Lower lobe of right lung (tissue), 2 donors: ENCODE data around the gene COQ3. TPM values are rescaled to one million over a fixed set of nuclear protein-coding genes. Genes with fewer than 3 reads are reported as not detected.

Experiments used
- ATAC-seq, 2 donors: fragments of 200-7000 bp; cut with Tn5 transposase; one replicate each; pipeline ENCODE4 v1.9.1; 2020 to 2022; ENCODE audit warnings: mild to moderate bottlenecking in 2 of 2, moderate library complexity in 2 of 2
- DNase-seq: peaks from one replicate; pipeline ENCODE4 v3.0.0-alpha.2; 2020
- H3K27ac ChIP-seq: fragments of 200-600 bp; one replicate; pipeline ENCODE4 v1.8.0; 2022
- H3K27me3 ChIP-seq: fragments of 200-600 bp; one replicate; pipeline ENCODE4 v1.8.0; 2022; ENCODE audit warnings: low read depth
- H3K36me3 ChIP-seq: fragments of 200-600 bp; one replicate; pipeline ENCODE4 v1.8.0; 2022; ENCODE audit warnings: mild to moderate bottlenecking
- H3K4me1 ChIP-seq: fragments of 200-600 bp; one replicate; pipeline ENCODE4 v1.8.0; 2022
- H3K4me3 ChIP-seq: fragments of 200-600 bp; one replicate; pipeline ENCODE4 v1.8.0; 2022; ENCODE audit warnings: mild to moderate bottlenecking
- H3K9me3 ChIP-seq: fragments of 200-600 bp; one replicate; pipeline ENCODE4 v1.8.0; 2022
- intact Hi-C: fragments of 100-400 bp; cut with DNase I; formaldehyde crosslinking; loops from one replicate; pipeline ENCODE4 v1.11.0; 2022
- total RNA-seq: library from RNA; stranded (reverse); fragmentation: NEBNext Ultra II Directional; extraction: Animal tissue kit (Norgen Biotek cat#: 25700); gene quantifications from one replicate; pipeline ENCODE4 v1.2.1, GENCODE V29; 2021
- TF ChIP-seq, protein P1 (sequence below): fragments of 200-600 bp; IDR thresholded peaks from one replicate; pipeline ENCODE4 v1.8.0; 2022; ENCODE audit warnings: antibody characterized with exemption, mild to moderate bottlenecking
- donor health status: DM: no; HTN: yes; CAD: no; lungs with severe emphysema.

Gene COQ3
- total RNA-seq, 1 donor from 2014 or later: 2.2 TPM

GRCh38 chr6:99330159-99330558 lies 63.8 kb downstream of the COQ3 start:
- Histone ChIP-seq H3K27me3 (no peaks in the 10 kb centered on the region), H3K9me3 (no peaks in the 10 kb centered on the region), H3K27ac (no peak overlapping the region), H3K4me3 (no peak overlapping the region), H3K4me1 (no peaks in the 10 kb centered on the region), H3K36me3 (no peaks in the 10 kb centered on the region)
- ATAC-seq (peak; percentile 78 to 81), DNase-seq (no peak)
- TF ChIP-seq, protein P1, sequence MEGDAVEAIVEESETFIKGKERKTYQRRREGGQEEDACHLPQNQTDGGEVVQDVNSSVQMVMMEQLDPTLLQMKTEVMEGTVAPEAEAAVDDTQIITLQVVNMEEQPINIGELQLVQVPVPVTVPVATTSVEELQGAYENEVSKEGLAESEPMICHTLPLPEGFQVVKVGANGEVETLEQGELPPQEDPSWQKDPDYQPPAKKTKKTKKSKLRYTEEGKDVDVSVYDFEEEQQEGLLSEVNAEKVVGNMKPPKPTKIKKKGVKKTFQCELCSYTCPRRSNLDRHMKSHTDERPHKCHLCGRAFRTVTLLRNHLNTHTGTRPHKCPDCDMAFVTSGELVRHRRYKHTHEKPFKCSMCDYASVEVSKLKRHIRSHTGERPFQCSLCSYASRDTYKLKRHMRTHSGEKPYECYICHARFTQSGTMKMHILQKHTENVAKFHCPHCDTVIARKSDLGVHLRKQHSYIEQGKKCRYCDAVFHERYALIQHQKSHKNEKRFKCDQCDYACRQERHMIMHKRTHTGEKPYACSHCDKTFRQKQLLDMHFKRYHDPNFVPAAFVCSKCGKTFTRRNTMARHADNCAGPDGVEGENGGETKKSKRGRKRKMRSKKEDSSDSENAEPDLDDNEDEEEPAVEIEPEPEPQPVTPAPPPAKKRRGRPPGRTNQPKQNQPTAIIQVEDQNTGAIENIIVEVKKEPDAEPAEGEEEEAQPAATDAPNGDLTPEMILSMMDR: peak; percentile 73
- intact Hi-C loops: no loop called here

- TF ChIP-seq, protein P1: no peak
- Histone ChIP-seq H3K27me3 (no peaks in the 10 kb centered on the region), H3K4me1 (no peaks in the 10 kb centered on the region), H3K27ac (no peak overlapping the region), H3K9me3 (no peaks in the 10 kb centered on the region), H3K4me3 (no peak overlapping the region), H3K36me3 (no peaks in the 10 kb centered on the region)
- DNase-seq: no peak
- intact Hi-C loops: no loop called here
- no peak for ATAC-seq
These were observed 69.0 kb downstream of the COQ3 start for GRCh38 chr6:99324996-99325395.

Other genes starting within 250 kb of the COQ3 start
- gene FAXC, start 44.5 kb downstream of the COQ3 start, total RNA-seq: 4.3 TPM
- 109 TPM for gene PNISR, start 31.1 kb upstream of the COQ3 start, total RNA-seq
- 11.1 TPM for gene USP45, start 121.2 kb upstream of the COQ3 start, total RNA-seq
- gene CCNC, start 174.5 kb upstream of the COQ3 start, total RNA-seq: 41.6 TPM
- gene PRDM13, start 212.6 kb upstream of the COQ3 start, total RNA-seq: not detected